ENCODE data around the gene CLDN19. TPM values are rescaled to one million over a fixed set of nuclear protein-coding genes. Genes with fewer than 3 reads are reported as not detected.

CLDN19 gene
- total and polyA plus RNA-seq, 9 of the 15 experiments (the other 6 are each of a cell fraction or from before 2014, with no cell fraction given) = not detected

- no peak for TF ChIP-seq CHD7 (IDR thresholded peaks at IDR 0.05; ENCODE audit: low read depth, low read length)
- TF ChIP-seq ZNF551 (CRISPR knock-in tag; IDR thresholded peaks at IDR 0.05) = no peak
- TF ChIP-seq TAL1 (IDR thresholded peaks at IDR 0.05) = peak; percentile 82
- no peak for TF ChIP-seq CBFB (CRISPR knock-in tag; IDR thresholded peaks at IDR 0.05)
- TF ChIP-seq CREB3L1 (IDR thresholded peaks at IDR 0.05; ENCODE audit: borderline replicate concordance, low read depth) = no peak
- peak; percentile 83 for TF ChIP-seq CBFA2T3 (IDR thresholded peaks at IDR 0.05)
- no peak for TF ChIP-seq DLX4 (CRISPR knock-in tag; IDR thresholded peaks at IDR 0.05)
- no peak for TF ChIP-seq ZFP91 (CRISPR knock-in tag; IDR thresholded peaks at IDR 0.05)
- no peak for TF ChIP-seq ZBTB11 (CRISPR knock-in tag; IDR thresholded peaks at IDR 0.05)
Measured at GRCh38 chr1:42686418-42686817, 53.6 kb downstream of the CLDN19 start (continued).
